Heart right ventricle (tissue), 16 donors: Measurements from ENCODE around the gene C12orf76. TPM values are rescaled to one million over a fixed set of nuclear protein-coding genes. Genes with fewer than 3 reads are reported as not detected.
A peak's percentile ranks its signal among the peaks of the same experiment; 100 is the strongest.

ENCODE experiments used
- ATAC-seq, 8 donors: fragments of 200-7000 bp; cut with Tn5 transposase; one replicate each; pipeline ENCODE4 v1.9.1; 2020; ENCODE audit warnings: mild to moderate bottlenecking in 8 of 8, moderate library complexity in 8 of 8, moderate number of reproducible peaks in 1 of 8
- DNase-seq, 2 donors: peaks; one replicate each; pipeline ENCODE4 v3.0.0-alpha.2; 2020
- H3K27ac ChIP-seq, 10 donors: fragments of 200-600 bp; sonication (generic) in 2 of 10; one replicate each; pipeline versions ENCODE4 v1.5.0 to v1.8.0; 2020 to 2022; ENCODE audit warnings: mild to moderate bottlenecking in 3 of 10
- H3K27me3 ChIP-seq, 7 donors: fragments of 200-600 bp; one replicate each; pipeline ENCODE4 v1.8.0; 2021 to 2022; ENCODE audit warnings: mild to moderate bottlenecking in 2 of 7
- H3K36me3 ChIP-seq, 9 donors: fragments of 200-600 bp; sonication (generic) in 1 of 9; one replicate each; pipeline versions ENCODE4 v1.5.0 to v1.8.0; 2020 to 2022; ENCODE audit warnings: mild to moderate bottlenecking in 2 of 9
- H3K4me1 ChIP-seq, 9 donors: fragments of 200-600 bp; sonication (generic) in 1 of 9; one replicate each; pipeline versions ENCODE4 v1.5.0 to v1.8.0; 2020 to 2022; ENCODE audit warnings: mild to moderate bottlenecking in 4 of 9
- H3K4me3 ChIP-seq, 10 donors: fragments of 200-600 bp; sonication (generic) in 2 of 10; one replicate each; pipeline versions ENCODE4 v1.5.0 to v1.8.0; 2020 to 2022; ENCODE audit warnings: mild to moderate bottlenecking in 7 of 10, moderate library complexity in 2 of 10
- H3K9me3 ChIP-seq, 11 donors: fragments of 200-600 bp in 10 of 11; sonication (generic) in 2 of 11; one replicate each; pipeline versions ENCODE4 v1.5.0 to v1.8.0; 2013 to 2022; ENCODE audit warnings: mild to moderate bottlenecking in 2 of 11, control low read depth in 1 of 11, moderate library complexity in 1 of 11
- CTCF ChIP-seq, 9 donors: fragments of 200-600 bp; sonication (generic) in 2 of 9; IDR thresholded peaks; one replicate each; pipeline versions ENCODE4 v1.5.0 to v1.8.0; 2021 to 2022; ENCODE audit warnings: antibody characterized with exemption in 9 of 9, mild to moderate bottlenecking in 5 of 9, moderate library complexity in 1 of 9
- WGBS, 2 donors: extraction: QIAGEN DNeasy Blood & Tissue Kit; methylation state at CpG; one replicate each; pipeline ENCODE4 v1.1.7; 2013; ENCODE audit warnings: inconsistent platforms in 1 of 2; 5-methylcytosine and 5-hydroxymethylcytosine counted together
- intact Hi-C, 10 donors: fragments of 100-400 bp; cut with DNase I; formaldehyde crosslinking; loops; one replicate each; pipeline versions ENCODE4 v1.11.1 to v1.14.2; 2022
- polyA plus RNA-seq, 2 donors: library from polyadenylated mRNA; stranded (reverse); fragments of 200-250 nt; gene quantifications; one replicate each; pipeline ENCODE4 v1.2.3, GENCODE V29; 2013
- total RNA-seq, 10 donors: library from RNA; stranded (reverse); fragmentation: NEBNext Ultra II Directional in 3 of 10; extraction: Animal tissue kit (Norgen Biotek cat#: 25700) in 3 of 10; gene quantifications; one replicate each; pipeline versions ENCODE4 v1.2.1 to v1.2.4, GENCODE V29; 2021 to 2023
- donor health status: Arrhythmogenic right ventricular cardiomyopathy.
- donor health status: ischemic (EF 13 %, LVEDD 7.1; RV severe dilation, severe dysfunction).
- donor health status: healthy with polysubstance abuse.
- donor health status: DM: no; HTN: yes; CAD: no.
- donor health status: DM: no; HTN: no; CAD: no.
- donor health status: ischemic (EF 25% LVEDD 6.9; RV normal size, moderate dysfunction).
- donor health status: ischemic (EF 25% LVEDD 5.7; RV mildly dilated, moderate dysfunction).
- donor health status: healthy.
- donor health status: DM: yes; HTN: yes; CAD: no.
- donor health status: Ischemic cardiomyopathy.
- donor health status: ischemic (EF 35%, LVEDD 5.7; RV mildly dilated, moderate dysfunction).
- donor health status: nonischemic (EF 11% LVEDD 7.7; RV severe dilation, severe dysfunction).
- donor health status: DM: yes; HTN: yes; CAD: no.
- donor health status: PGD.
- donor health status: ischemic (EF 29% LVEDD 5.4; RV normal size, mild dysfunction).
- donor health status: nonischemic (EF 23%, LVEDD 6.1; RV moderate dilation, normal function).

C12orf76 gene
- total and polyA plus RNA-seq, 12 donors: 3.7 to 8.3 (median 5.7) TPM

GRCh38 chr12:110033888-110034287, 14.4 kb downstream of the C12orf76 start:
- Histone ChIP-seq H3K9me3 (no peaks in the 10 kb centered on the region), H3K4me1 (peaks cover 0 to 10% (median 4%) of the 10 kb centered on the region in 9 donors), H3K36me3 (peaks cover 0 to 99% (median 55%) of the 10 kb centered on the region in 9 donors), H3K27ac (no peak overlapping the region), H3K4me3 (no peak overlapping the region), H3K27me3 (no peaks in the 10 kb centered on the region)
- WGBS, 2 donors: 96 to 98% methylated on average over 3 of the region's 3 CpGs
- TF ChIP-seq CTCF (IDR thresholded peaks at IDR 0.05): no peak
- ATAC-seq (no peak), DNase-seq (no peak)
- intact Hi-C loops: no loop called here

- no peaks in the 10 kb centered on the region for H3K27me3 ChIP-seq
- H3K4me3 ChIP-seq: no peak overlapping the region
- H3K36me3 ChIP-seq: peaks cover 0 to 100% (median 42%) of the 10 kb centered on the region in 9 donors
- 88 to 96% methylated on average over 2 of the region's 2 CpGs for WGBS, 2 donors
- no peaks in the 10 kb centered on the region for H3K9me3 ChIP-seq
- no peak overlapping the region for H3K27ac ChIP-seq
- ATAC-seq (no peak), DNase-seq (no peak)
- TF ChIP-seq CTCF (IDR thresholded peaks at IDR 0.05): no peak
- intact Hi-C loops: no loop called here
- peaks cover 0 to 12% (median 7%) of the 10 kb centered on the region in 9 donors for H3K4me1 ChIP-seq
Observed at GRCh38 chr12:110029290-110029815, 19.0 kb downstream of the C12orf76 start.

DNA sequence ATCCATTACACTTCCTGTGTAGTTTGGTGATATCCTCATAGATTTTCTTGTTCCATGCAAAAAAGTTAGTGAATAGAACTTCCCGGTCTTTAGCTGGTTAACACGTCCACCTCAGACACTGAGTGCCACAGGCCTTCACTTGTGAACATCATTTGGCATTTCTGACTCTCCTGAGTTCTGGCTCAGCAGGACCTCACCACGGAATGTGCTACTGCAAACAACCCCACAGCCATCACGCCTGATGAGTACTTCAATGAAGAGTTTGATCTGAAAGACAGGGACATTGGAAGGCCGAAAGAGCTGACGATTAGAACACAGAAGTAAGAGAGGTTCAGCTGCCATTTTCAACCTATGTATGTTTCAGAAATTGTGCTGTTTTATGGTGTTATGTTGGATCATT, 20.0 kb downstream of the C12orf76 start:
- DNase-seq: no peak
- H3K27ac ChIP-seq: no peak overlapping the region
- no peak for TF ChIP-seq CTCF (IDR thresholded peaks at IDR 0.05)
- H3K4me1 ChIP-seq: peaks cover 0 to 23% (median 18%) of the 10 kb centered on the region in 9 donors
- 85 to 87% methylated on average over 6 of the region's 6 CpGs for WGBS, 2 donors
- H3K9me3 ChIP-seq: no peaks in the 10 kb centered on the region
- intact Hi-C loops: no loop called here
- no peaks in the 10 kb centered on the region for H3K27me3 ChIP-seq
- ATAC-seq: no peak
- H3K36me3 ChIP-seq: peaks cover 0 to 98% (median 35%) of the 10 kb centered on the region in 9 donors
- H3K4me3 ChIP-seq: no peak overlapping the region

- ATAC-seq (peak in 1 of 8 donors; percentile 16), DNase-seq (no peak)
- intact Hi-C loops: no loop called here
- no peaks in the 10 kb centered on the region for H3K27me3 ChIP-seq
- H3K4me3 ChIP-seq: no peak overlapping the region
- H3K4me1 ChIP-seq: peaks cover 0 to 32% (median 26%) of the 10 kb centered on the region in 9 donors
- 88% methylated on average over 2 of the region's 2 CpGs for WGBS, 2 donors
- no peaks in the 10 kb centered on the region for H3K9me3 ChIP-seq
- peak overlapping the region in 8 of 10 donors; percentile 9 to 65 (median 48) for H3K27ac ChIP-seq
- TF ChIP-seq CTCF (IDR thresholded peaks at IDR 0.05): no peak
- H3K36me3 ChIP-seq: peaks cover 0 to 97% (median 17%) of the 10 kb centered on the region in 9 donors
Observed at GRCh38 chr12:110024051-110024450, 24.3 kb downstream of the C12orf76 start.
